GM10266 (cell line): ENCODE results near the gene THRSP.

Experiments used
- DNase-seq: peaks from one replicate; pipeline ENCODE4 v3.0.0; 2012; ENCODE audit errors: extremely low spot score
- TF ChIP-seq, protein P1 (sequence below): IDR thresholded peaks from 2 replicates; pipeline ENCODE4 v1.5.1; 2012; ENCODE audit warnings: mild to moderate bottlenecking, low read depth; ENCODE audit not compliant: control insufficient read depth, insufficient read depth; ENCODE audit errors: missing control alignments

The THRSP gene

DNA sequence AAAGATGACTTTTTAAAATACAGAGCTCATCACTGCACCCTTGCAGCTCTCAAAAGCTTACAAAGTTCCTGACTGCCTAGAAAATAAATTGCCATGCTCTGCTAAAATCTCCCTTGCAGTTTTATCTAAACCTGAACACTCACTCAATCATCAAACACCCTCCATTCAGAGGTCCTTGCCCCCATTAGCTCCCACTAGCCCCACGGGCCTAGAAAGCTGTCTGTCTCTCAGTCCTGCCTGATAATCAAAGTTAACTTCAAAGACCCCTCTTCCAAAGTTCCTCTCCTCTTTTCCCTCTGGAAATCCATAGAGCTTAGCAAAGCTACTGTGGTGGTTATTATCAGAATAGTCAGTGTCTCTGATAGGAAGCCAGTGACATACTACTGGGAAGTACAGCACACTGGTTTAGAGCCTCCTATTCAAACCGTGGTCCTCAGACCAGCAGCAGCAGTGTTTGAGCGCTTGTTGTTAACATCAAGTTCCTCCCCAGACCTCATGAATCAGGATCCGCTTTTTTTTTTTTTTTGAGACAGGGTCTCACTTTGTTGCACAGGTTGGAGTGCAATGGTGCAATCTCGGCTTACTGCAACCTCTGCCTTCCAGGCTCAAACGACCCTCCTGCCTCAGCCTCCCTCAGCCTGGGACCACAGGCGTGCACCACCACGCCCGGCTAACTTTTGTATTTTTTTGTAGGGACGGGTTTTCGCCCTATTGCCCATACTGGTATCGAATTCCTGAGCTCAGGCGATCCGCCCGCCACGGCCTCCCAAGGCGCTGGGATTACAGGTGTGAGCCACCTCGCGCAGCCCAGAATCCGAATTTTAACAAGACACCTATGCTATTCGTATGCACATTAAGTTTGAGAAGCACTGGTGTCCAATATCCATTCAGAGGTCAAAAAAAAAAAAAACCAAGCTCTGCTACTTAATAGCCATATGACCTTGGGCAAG, 14.8 kb downstream of the THRSP start:
- no peak for DNase-seq
- TF ChIP-seq, protein P1, sequence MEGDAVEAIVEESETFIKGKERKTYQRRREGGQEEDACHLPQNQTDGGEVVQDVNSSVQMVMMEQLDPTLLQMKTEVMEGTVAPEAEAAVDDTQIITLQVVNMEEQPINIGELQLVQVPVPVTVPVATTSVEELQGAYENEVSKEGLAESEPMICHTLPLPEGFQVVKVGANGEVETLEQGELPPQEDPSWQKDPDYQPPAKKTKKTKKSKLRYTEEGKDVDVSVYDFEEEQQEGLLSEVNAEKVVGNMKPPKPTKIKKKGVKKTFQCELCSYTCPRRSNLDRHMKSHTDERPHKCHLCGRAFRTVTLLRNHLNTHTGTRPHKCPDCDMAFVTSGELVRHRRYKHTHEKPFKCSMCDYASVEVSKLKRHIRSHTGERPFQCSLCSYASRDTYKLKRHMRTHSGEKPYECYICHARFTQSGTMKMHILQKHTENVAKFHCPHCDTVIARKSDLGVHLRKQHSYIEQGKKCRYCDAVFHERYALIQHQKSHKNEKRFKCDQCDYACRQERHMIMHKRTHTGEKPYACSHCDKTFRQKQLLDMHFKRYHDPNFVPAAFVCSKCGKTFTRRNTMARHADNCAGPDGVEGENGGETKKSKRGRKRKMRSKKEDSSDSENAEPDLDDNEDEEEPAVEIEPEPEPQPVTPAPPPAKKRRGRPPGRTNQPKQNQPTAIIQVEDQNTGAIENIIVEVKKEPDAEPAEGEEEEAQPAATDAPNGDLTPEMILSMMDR = no peak

DNA sequence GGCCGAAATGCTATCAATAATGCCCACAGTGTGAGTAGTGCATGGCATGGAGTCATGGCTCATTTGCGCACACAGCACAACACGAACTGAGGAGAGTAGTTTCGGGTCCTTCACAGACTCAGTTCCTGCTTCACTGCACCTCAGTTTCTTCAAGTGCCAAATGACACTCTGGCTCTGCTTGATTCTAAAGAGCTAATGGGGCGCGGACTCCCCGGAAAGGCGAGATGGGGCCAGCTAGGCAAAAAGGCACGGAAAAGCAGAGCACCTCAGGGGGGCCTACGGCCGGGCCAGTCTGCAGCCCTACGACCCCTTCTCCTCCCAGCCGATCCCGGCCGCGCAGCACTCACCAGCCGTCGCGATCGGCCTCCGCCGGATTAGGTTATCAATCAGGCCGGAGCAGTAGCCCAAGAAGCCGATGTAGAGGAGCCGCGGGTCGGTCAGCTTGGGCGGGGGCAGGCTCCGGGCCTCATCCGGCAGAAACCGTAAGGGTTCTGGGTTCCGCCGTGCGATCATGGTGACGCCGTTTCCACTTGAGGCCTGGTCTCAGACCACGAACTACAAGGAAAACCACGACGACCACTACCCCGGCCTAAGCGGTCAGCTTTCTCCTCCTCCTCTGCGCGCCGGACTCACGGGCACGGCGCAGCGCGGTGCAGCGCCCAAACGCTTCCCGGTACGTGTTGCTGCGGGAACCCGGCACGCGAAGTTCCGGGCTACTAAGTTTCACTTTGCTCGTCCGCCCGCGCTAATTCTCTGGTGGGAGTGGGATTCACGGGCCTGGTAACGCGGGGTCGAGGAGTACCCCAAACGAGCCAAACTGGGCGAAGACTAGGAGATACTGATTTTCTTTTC, 15.8 kb downstream of the THRSP start, which contains the start of gene NDUFC2:
NDUFC2 (minus strand) TSS at position 631 of the 852 bp plus-strand sequence; CDS start at position 513, 118 bp downstream.
- peak; percentile 74 for DNase-seq
- TF ChIP-seq, protein P1 = no peak

GRCh38 chr11:78080084-78080817, 16.6 kb downstream of the THRSP start:
- DNase-seq = no peak
- TF ChIP-seq, protein P1 = no peak

- TF ChIP-seq, protein P1 = no peak
- DNase-seq = no peak
These were observed 17.3 kb downstream of the THRSP start for GRCh38 chr11:78080818-78081495.

GRCh38 chr11:78081583-78081982, 17.9 kb downstream of the THRSP start:
- TF ChIP-seq, protein P1 = no peak

GRCh38 chr11:78082146-78082545, 18.5 kb downstream of the THRSP start:
- DNase-seq = no peak

More at GRCh38 chr11:78081583-78081982, 17.9 kb downstream of the THRSP start:
- no peak for DNase-seq

More at GRCh38 chr11:78082146-78082545, 18.5 kb downstream of the THRSP start:
- TF ChIP-seq, protein P1 = no peak
